T47D (cell line): Measurements from ENCODE around the gene MLX.

Experiments used
- DNase-seq, 2 experiments: peaks; one replicate each; pipeline versions ENCODE4 v3.0.0 to v3.0.0-alpha.2; 2011 to 2012; ENCODE audit warnings: low read depth in 1 of 2, low spot score in 1 of 2
- JUND ChIP-seq: IDR thresholded peaks from 2 replicates; pipeline ENCODE4 v1.6.1; 2012; ENCODE audit warnings: low read depth
- in situ Hi-C: cut with HindIII; loops from 2 replicates; pipeline ENCODE4 v1.10.0; 2016; ENCODE audit warnings: low sequenced_read_pairs, low pct_unique_long_range_greater_than_20kb

MLX gene, protein sequence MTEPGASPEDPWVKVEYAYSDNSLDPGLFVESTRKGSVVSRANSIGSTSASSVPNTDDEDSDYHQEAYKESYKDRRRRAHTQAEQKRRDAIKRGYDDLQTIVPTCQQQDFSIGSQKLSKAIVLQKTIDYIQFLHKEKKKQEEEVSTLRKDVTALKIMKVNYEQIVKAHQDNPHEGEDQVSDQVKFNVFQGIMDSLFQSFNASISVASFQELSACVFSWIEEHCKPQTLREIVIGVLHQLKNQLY

DNA sequence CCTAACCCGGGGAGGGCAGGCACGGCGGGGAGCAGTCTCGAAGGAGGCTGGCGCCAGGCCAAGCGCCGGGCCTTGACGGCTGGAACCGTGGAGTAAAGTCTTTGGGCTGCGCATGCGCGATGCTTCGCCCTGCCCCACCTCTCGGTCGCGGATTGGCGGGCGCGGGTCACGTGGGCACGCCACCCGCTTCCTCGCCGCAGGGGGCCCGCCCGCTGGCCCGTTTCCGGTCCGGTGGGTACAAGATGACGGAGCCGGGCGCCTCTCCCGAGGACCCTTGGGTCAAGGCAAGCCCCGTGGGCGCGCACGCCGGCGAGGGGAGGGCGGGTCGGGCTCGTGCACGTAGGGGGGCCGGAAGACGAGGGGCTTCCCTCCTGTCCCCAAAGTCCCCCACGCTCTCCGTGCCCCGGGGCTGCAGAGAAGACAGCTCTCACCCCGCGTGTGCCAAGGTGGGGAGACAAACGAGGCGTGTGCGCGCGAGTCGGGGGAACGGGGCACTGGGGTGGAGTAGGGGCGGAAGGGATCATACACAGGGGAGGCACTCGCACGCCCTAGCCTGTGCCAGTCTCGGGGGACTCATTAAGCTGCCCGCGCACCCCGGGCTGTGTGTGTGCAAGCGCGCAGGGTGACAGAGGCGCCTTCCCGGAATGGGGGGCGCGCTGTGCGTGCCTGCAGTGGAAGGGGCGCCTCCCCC, at the start of gene MLX:
Gene MLX (plus strand): TSS at position 218 of the 691 bp plus-strand sequence. CDS start 25 bp downstream, at position 243.
- in situ Hi-C loops: no loop called here
- DNase-seq: peak; percentile 96 to 100
- no peak for TF ChIP-seq JUND

DNA sequence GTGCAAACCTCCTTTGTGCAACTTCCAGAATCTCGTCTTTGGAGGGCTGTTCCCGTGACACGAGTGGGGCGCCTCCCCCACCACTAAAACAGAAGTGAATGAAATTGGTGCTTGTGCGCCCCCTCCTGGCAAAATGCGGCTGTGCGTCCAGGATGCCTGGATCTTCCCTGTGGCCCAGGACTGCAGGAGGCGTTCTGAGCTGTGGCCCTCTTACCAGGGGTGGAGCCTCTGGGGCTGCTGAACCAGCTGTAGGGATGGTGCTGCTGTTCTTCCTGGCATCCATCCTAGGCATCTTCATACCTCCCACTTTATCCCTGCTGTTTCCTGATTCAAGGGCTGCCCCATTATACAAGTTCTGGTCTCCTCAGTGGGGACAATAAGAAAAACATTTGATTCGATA, 49.4 kb upstream of the MLX start:
- peak; percentile 86 to 89 for DNase-seq
- no peak for TF ChIP-seq JUND
- in situ Hi-C loops: no loop called here

DNA sequence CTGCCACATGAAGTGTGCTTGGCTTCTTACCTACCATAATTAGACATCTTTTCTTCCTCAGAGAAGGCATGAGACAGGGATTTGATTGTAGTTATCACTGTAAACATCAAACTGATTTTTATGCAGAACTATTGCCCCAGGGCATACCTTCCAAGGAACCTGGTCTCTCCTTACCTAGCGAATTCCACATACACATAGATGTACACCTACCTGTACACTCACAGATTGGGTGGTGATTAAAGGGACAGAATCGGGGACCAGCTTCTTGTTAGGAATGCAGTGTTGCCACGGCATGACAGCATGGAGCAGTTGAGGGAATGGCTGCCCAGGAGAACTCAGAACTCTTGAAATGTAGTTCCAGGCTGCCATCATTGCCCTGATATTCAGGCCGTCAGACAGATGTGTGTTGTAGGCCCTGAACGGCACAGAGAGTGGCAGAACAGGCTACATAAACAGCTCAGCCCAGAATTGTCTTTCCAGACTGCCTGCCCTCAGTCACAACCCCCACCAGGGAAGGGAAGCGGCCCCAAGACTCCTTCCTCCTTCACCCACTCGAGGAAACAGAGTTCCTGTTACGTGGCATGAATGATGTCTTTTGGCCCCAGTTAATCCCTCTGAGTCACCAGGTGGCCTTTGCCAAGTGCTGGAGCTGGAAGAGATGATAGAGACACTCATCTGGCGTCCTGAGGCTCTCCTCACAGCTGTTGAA, 48.7 kb upstream of the MLX start:
- TF ChIP-seq JUND: no peak
- in situ Hi-C loops: no loop called here
- peak in 1 of 2 experiments; percentile 52 for DNase-seq

DNA sequence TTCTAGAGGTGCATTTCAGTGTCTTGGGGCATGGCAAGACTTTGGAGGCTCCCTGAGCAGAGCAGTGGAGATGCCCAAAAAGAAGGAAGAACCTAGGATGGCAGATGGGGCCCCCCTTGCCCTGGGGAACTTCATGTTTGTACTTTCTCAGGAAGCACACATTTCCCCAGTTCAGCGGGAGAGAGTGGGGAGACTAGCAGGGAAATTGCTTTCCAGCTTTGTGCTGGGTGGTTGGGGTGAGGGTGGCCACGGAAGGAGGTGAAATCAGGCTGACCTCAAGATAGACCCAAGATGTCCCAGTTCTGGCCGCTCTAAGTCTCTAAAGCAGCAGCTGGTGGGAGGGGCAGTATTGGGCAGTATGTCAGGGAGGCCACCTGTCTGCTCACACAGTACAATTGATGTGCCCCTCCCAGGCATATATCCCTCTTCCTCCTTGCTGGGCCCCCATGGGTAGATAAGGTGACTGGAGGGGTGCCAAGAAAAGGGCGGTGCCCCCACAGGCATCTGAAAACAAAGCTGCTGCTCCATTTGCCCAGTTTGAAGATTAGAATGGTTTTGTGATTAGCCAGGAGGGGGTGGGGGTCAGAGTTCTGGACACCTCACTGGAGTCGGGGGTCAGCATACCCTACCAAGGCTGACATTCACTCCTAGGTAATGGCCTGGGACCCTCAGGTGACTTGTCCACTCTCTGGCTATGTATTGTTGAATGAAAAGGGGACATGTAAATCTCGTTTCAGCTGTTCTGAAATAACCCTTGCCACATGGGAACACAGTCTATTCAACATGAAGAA, 48.0 kb upstream of the MLX start:
- in situ Hi-C loops: no loop called here
- no peak for DNase-seq
- TF ChIP-seq JUND: no peak

DNA sequence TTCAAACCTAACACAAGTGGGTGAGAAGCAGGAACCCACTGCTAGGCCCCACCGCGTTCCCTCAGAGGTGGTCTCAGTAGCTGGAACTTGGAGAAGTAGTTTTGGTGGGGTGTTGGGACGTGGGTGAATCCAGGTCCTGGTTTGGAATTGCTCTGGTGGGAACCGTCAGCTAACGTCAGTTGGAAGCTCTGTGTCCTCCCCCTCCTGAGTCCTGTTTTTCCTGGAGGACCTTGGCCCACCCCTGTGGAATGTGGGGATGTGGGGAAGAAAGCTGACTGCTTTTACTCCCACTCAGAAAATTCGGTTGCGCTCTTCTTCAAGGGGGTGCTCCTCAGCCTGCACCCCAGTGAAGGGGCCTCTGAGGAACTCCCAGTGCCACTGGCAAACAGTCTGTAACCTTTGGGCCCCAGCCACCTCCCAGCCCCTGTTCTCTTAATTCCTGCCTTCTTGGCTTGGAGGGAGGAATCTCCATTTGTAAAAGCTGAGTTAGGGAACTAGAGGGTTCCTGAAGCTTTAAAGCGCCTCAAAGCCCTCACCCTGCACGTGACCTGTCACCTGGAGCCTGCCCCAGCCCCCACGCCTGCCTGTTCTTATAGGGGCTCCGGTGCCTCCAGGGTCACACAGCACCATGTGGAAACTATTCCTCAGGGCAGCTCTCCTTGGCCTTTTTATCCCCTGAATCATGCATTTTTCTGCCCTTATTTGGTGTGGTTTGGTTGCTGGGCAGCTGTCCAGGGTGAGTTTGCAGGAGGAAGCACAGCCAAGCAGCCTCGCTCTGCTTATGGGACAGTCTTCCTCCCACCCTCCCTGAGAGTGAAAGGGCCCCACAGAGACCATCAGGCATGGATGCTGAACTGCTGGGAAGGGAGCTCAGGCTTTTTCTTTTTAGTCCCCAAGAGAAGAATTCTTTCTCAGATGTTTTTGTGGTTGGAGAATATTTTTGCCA, 47.1 kb upstream of the MLX start:
- in situ Hi-C loops: no loop called here
- no peak for TF ChIP-seq JUND
- DNase-seq: peak; percentile 43 to 60

DNA sequence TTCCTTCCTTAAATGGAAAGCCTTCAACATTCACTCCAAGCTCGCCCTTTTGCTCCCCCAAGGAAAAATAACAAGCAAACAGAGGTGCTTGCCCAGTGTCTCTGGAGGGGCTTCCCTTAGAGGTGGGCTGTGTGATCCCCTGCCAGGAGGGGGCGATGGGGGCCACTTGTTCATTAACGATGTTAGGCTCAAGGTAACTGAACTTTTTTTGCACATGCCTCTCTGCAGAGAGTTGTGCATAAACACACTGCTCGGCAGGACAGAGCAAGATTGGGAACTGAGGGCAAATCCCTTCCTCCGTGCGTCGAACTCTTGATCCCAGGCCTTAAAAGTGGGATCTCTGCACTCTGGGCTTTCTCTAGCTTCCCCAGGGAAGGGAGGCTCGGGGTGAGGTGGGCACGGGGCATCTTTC, 46.4 kb upstream of the MLX start:
- in situ Hi-C loops: no loop called here
- no peak for DNase-seq
- no peak for TF ChIP-seq JUND

DNA sequence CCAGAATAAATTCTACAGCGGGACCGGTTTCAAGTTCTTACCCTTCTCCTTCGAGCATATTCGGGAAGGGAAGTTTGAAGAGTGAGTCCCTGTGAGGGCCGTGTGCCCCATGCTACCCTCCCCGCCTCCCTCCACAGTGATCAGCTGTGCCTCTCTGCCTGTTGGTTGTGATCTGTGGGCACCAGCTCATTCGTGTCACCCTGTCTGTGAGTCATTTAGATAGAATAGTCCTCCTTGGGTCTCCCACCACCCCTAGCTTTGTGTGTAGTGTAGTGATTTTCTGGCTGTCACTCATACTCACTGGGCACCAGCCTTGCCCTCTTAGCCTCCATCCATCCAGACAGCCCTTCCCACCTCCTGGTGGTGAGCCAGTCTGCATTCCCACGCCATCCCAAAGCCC, 45.9 kb upstream of the MLX start:
- no peak for DNase-seq
- TF ChIP-seq JUND: no peak
- in situ Hi-C loops: no loop called here

DNA sequence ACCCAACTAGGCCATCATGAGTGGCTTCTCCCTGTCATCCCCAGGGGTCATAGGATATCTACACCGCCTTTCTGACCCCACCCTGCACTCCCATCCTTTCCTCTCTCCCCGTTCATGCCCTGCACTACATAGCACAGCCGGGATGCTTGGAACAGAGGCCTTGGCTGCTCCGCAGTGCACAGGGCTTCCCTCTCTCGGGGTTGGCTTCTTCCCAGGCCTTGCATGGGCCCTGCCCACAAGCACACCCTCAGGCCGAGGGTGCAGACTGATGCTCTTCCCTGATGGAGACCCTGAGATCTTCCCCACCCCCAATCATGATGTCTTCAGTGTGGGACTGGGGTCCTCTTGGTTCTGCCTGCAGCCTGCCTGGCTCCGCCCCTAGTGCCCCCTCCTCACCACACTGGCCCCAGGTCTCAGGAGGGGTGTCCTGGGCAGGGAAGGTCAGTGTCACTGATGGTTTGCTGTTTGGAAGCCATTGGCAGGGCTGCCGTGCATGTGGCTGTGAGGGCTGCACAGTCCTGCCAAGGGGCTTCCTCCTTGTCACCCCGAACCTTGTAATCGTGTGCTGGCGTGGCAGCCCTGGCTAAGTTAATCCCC, 45.1 kb upstream of the MLX start:
- DNase-seq: no peak
- in situ Hi-C loops: no loop called here
- no peak for TF ChIP-seq JUND

DNA sequence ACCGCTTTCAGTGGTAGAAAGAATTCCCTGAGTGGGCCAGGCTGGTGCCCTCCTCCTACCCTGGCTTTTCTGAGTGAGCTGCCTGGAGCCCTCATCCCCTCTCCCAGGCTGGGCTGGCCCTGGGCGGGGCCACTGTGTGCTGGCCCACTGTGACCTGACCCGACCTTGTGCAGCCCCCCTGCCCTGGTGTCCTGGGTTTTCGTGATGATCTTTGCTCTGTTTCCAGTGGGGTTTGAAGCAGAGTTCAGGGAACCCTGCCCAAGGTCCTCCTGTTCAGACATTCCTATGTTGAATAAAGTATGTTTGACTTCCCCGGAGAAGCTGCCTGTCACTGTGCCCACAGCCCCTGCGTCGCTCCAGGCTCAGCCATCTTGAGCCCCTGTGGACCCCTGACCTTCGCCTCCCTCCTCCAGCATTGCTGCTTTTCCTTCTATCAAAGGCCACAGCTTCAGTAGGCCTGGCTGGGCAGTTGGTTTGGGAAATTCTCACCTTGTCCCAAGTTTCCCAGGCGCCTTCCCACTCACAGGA, 44.6 kb upstream of the MLX start:
- DNase-seq: no peak
- in situ Hi-C loops: no loop called here
- no peak for TF ChIP-seq JUND

DNA sequence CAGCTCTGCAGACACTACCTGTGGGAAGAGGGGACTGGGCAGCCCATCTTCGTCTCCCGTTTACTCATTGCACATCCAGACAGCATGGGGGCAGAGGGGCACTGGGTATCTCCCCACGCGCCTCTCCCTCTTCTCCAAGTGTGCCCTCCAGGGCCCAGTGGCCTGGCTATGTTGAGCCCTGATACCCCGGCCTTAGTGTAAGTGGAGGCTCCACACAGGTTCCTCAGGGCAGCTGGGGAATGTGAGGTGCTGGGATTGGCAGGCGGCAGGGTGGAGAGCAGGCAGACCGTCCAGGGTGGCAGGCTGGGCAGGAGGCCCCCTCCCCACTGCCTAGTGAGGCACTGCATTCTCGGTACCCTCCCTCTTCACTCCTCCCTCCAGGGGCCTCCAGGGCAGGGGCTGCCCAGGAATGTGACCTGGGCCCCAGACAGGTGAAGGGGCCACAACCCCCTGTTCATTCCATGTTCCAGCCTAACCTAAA, 44.1 kb upstream of the MLX start:
- in situ Hi-C loops: no loop called here
- no peak for TF ChIP-seq JUND
- DNase-seq: no peak

DNA sequence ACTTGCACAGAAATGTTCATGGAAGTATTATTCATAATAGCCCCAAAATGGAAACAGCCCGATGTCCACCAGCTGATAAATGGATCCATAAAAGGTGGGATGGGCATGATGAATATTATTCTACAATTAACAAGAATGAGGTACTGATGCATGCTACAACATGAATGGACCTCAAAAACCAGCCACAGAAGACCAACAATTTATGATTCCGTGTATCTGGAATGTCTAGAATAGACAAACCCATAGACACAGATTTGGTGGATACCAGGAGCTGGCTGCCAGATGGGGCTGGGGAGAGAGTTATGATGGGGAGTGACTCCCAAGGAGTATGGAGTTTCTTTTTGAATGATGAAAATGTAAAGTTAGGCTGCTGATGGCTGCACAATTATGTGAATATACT, 41.7 kb upstream of the MLX start:
- no peak for TF ChIP-seq JUND
- no peak for DNase-seq
- in situ Hi-C loops: no loop called here
